GM18505 (cell line): ENCODE results near the gene TMPRSS12.
A peak's percentile ranks its signal among the peaks of the same experiment; 100 is the strongest.
"Not testable (repeated sequence)": the region's sequence is repeated elsewhere in the genome, so short reads cannot be mapped to it uniquely, and the experiment has no call there.

Experiments
- ATAC-seq: cut with Tn5 transposase; IDR thresholded peaks from one replicate; pipeline ENCODE4 v1.9.1; 2021; ENCODE audit not compliant: unreplicated experiment
- POLR2A ChIP-seq: IDR thresholded peaks from 4 replicates; pipeline ENCODE4 v1.6.1; 2011; ENCODE audit warnings: borderline replicate concordance; ENCODE audit not compliant: insufficient read depth, insufficient read length; ENCODE audit errors: extremely low read depth

Gene TMPRSS12

GRCh38 chr12:50901685-50902113, 59.0 kb downstream of the TMPRSS12 start:
- no peak for ATAC-seq
- no peak for TF ChIP-seq POLR2A

- not testable (repeated sequence) for ATAC-seq
These were observed 65.8 kb downstream of the TMPRSS12 start for GRCh38 chr12:50908479-50908878.

- not testable (repeated sequence) for ATAC-seq
These were observed 69.6 kb downstream of the TMPRSS12 start for GRCh38 chr12:50912361-50912760.

GRCh38 chr12:50913224-50913623, 70.5 kb downstream of the TMPRSS12 start:
- no peak for TF ChIP-seq POLR2A
- no peak for ATAC-seq

GRCh38 chr12:50914872-50915484, 72.3 kb downstream of the TMPRSS12 start:
- ATAC-seq, result no peak
- no peak for TF ChIP-seq POLR2A

GRCh38 chr12:50916292-50916691, 73.6 kb downstream of the TMPRSS12 start:
- no peak for TF ChIP-seq POLR2A

GRCh38 chr12:50918584-50919316, 76.0 kb downstream of the TMPRSS12 start:
- TF ChIP-seq POLR2A, result no peak
- no peak for ATAC-seq

More at GRCh38 chr12:50916292-50916691, 73.6 kb downstream of the TMPRSS12 start:
- ATAC-seq, result no peak

DNA sequence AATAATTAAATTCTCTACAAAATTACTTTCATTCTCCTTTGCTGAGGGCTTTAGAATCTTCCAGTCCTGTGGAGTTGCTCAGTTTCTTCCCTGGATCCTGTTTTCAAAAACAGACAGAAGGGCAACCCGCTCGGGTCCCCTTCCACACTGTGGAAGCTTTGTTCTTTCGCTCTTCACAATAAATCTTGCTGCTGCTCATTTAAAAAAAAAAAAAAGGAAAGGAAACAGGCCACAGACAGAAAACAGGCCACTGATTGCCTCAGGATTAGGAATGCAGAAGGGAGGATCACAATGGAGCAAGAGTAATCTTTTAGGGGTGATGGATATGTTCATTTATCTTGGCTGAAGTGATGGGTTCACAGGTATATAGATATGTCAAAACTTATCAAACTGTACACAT, 80.1 kb downstream of the TMPRSS12 start:
- ATAC-seq, result no peak
- TF ChIP-seq POLR2A, result no peak

- ATAC-seq, result no peak
- TF ChIP-seq POLR2A, result no peak
These were observed 80.8 kb downstream of the TMPRSS12 start for GRCh38 chr12:50923361-50924130.

DNA sequence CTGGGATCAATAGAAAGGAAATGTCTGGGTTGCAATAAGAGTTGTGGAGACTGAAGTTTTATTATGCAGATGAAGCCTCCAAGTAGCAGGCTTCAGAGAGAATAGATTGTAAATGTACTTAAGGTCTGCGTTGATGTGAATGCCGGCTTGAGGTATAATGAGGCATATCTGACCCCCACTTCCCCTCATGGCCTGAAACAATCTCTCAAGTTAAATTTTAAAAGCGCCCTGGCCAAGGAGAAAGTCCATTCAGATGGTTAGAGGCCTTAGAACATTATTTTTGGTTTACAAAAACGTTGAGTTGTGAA, 81.4 kb downstream of the TMPRSS12 start:
- no peak for ATAC-seq
- TF ChIP-seq POLR2A, result no peak

DNA sequence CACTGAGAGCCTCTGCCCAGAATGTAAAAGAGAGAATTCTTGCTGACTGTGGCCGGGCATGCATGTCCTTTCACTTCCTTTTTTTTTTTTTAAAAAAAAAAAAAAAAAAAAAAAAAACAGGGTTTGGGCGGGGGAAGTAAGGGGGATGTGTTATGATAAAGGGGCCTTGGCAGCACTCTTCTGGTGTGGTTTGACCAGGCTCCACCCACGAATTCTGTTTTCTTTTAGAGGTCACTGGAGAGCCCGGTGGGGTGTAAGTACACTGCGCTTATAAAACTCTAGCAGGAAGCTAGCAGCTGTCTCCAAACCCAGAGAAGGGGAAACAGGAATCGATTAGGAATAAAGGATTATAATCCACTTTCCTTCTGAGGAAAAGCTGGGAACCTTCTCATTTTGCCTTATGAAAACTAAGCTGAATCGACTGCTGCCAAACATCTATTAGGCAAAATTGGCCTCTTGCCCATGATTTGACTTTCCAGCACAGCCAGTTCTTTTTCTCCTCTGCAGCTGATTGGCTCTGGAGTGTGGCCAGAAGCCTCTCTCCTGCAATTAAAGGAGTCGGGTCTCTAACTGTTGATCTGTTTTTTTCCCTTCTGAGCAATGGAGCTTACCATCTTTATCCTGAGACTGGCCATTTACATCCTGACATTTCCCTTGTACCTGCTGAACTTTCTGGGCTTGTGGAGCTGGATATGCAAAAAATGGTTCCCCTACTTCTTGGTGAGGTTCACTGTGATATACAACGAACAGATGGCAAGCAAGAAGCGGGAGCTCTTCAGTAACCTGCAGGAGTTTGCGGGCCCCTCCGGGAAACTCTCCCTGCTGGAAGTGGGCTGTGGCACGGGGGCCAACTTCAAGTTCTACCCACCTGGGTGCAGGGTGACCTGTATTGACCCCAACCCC, 82.0 kb downstream of the TMPRSS12 start:
- ATAC-seq, result peak; percentile 79
- peak; percentile 21 for TF ChIP-seq POLR2A

GRCh38 chr12:50925342-50925651, 82.6 kb downstream of the TMPRSS12 start:
- ATAC-seq, result no peak
- no peak for TF ChIP-seq POLR2A

GRCh38 chr12:50925920-50926319, 83.2 kb downstream of the TMPRSS12 start:
- ATAC-seq, result no peak
- no peak for TF ChIP-seq POLR2A

- TF ChIP-seq POLR2A, result no peak
- ATAC-seq, result no peak
These were observed 83.7 kb downstream of the TMPRSS12 start for GRCh38 chr12:50926415-50926814.

DNA sequence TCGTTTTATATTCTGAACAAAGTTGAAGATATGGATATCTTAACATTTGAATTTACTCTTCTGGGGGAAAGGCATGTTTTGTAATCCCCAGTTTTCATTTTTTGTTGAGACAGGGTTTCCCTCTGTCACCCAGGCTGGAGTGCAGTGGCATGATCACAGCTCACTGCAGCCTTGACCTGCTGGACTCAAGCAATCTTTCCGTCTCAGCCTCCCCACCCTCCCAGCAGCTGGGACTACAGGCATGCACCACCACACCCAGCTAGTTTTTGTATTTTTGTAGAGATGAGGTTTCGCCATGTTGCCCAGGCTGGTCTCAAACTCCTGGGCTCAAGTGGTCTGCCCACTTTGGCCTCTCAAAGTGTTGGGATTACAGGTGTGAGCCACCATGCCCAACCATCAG, 84.2 kb downstream of the TMPRSS12 start:
- ATAC-seq, result not testable (repeated sequence)
